Peyer's patch (tissue), 4 donors: ENCODE results near the gene NGRN.

Experiments
- CTCF ChIP-seq, 6 experiments: fragments of 450-650 bp in 4 of 6; fragments of 200-600 bp in 2 of 6; sonication (generic) in 1 of 6; IDR thresholded peaks; one replicate each; pipeline ENCODE4 v1.5.1; 2017 to 2019; ENCODE audit warnings: antibody characterized with exemption in 6 of 6, mild to moderate bottlenecking in 3 of 6, moderate library complexity in 1 of 6
- POLR2A ChIP-seq, 2 donors: fragments of 450-650 bp; IDR thresholded peaks; one replicate each; pipeline ENCODE4 v1.5.1; 2017; ENCODE audit warnings: antibody characterized with exemption in 2 of 2, mild to moderate bottlenecking in 2 of 2, moderate library complexity in 2 of 2

DNA sequence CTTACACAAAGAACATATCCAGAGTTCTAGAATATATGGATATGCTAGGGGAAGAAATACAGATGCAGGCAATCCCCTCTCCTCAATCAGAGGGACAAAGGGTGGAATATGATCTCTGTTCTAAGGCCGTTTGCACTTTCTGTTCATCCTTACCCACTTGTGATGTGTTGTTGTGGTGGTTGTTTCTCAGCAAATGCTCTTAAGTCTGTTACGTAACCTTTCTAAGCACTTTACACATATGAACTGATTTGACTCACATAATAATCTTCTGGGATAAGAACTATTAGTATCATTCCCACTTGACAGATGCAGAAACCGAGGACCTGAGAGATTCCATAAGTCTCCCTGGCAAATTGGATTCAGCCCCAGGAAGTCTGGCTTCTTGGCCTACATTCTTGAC, 40.5 kb downstream of the NGRN start:
- TF ChIP-seq CTCF (IDR thresholded peaks at IDR 0.05) = no peak
- no peak for TF ChIP-seq POLR2A (IDR thresholded peaks at IDR 0.05)
